GM12878 (cell line): Measurements from ENCODE around the gene ODF2L.

Experiments
- ATF7 ChIP-seq: fragments of 450-650 bp; IDR thresholded peaks from 2 replicates; pipeline ENCODE4 v1.6.1; 2016; ENCODE audit warnings: low read depth, mild to moderate bottlenecking
- JUNB ChIP-seq: IDR thresholded peaks from 2 replicates; pipeline ENCODE4 v1.6.1; 2016; ENCODE audit warnings: antibody characterized with exemption, mild to moderate bottlenecking
- POLR2AphosphoS5 ChIP-seq: IDR thresholded peaks from 2 replicates; pipeline ENCODE4 v1.6.1; 2011; ENCODE audit warnings: mild to moderate bottlenecking, low read length, inconsistent platforms
- RCOR1 ChIP-seq: conservative IDR thresholded peaks from 2 replicates; pipeline ENCODE4 v1.6.1; 2012; ENCODE audit warnings: low read depth, low read length, improper control_type of control experiment
- SMAD1 ChIP-seq: fragments of 450-650 bp; IDR thresholded peaks from 2 replicates; pipeline ENCODE4 v1.6.1; 2018; ENCODE audit warnings: mild to moderate bottlenecking, low read depth; ENCODE audit not compliant: partially characterized antibody
- TCF7 ChIP-seq: IDR thresholded peaks from 2 replicates; pipeline ENCODE4 v1.6.1; 2014; ENCODE audit warnings: antibody characterized with exemption, borderline replicate concordance
- TF ChIP-seq, protein P1 (sequence below): IDR thresholded peaks from 2 replicates; pipeline ENCODE4 v1.6.1; 2012; ENCODE audit warnings: low read depth, low read length, improper control_type of control experiment
- TF ChIP-seq, protein P2 (sequence below), 3 experiments: IDR thresholded peaks in 2 of 3; conservative IDR thresholded peaks in 1 of 3; 2 replicates each; pipeline ENCODE4 v1.5.1; 2011; ENCODE audit warnings: low read depth in 3 of 3, low read length in 3 of 3, mild to moderate bottlenecking in 3 of 3, control low read depth in 2 of 3, moderate library complexity in 2 of 3, inconsistent platforms in 1 of 3, mixed read lengths in 1 of 3; ENCODE audit not compliant: control insufficient read depth in 2 of 3, insufficient read depth in 1 of 3; ENCODE audit errors: extremely low read depth in 1 of 3
- TF ChIP-seq, protein P3 (sequence below): IDR thresholded peaks from 2 replicates; pipeline ENCODE4 v1.6.1; 2012; ENCODE audit warnings: low read depth, low read length, improper control_type of control experiment
- TF ChIP-seq, protein P4 (sequence below): IDR thresholded peaks from 2 replicates; pipeline ENCODE4 v1.6.1; 2012; ENCODE audit warnings: mild to moderate bottlenecking, low read depth, low read length
- TF ChIP-seq, protein P5 (sequence below): fragments of 450-650 bp; IDR thresholded peaks from 2 replicates; pipeline ENCODE4 v1.6.1; 2017; ENCODE audit warnings: low read depth, mild to moderate bottlenecking, moderate library complexity
- TF ChIP-seq, protein P6 (sequence below): fragments of 450-650 bp; formaldehyde crosslinking; IDR thresholded peaks from 2 replicates; pipeline ENCODE4 v1.4.0; 2022; ENCODE audit warnings: mild to moderate bottlenecking, moderate library complexity

DNA sequence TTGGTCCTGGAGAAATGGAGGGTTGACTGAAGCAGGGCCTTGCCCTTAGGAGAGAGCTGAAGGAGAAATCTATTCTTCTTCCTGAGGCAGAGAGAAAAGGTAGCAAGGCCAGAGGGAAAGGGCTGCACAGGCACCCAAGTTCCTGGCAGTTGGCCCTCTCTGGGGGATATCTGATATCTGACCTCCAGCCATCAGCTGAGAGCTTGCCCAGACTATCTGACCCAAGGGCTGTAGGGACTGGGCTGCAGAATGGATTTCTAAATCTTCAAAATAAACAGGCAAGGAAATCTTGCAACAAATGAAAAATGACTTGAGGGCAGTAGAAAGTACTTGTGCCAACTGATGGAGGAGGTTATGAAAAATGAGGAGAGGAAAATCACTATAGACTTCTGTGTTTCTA, 27.4 kb upstream of the ODF2L start:
- TF ChIP-seq SMAD1 (no peak), POLR2AphosphoS5 (no peak), JUNB (no peak), TCF7 (no peak), RCOR1 (no peak), ATF7 (no peak)
- TF ChIP-seq, protein P1, sequence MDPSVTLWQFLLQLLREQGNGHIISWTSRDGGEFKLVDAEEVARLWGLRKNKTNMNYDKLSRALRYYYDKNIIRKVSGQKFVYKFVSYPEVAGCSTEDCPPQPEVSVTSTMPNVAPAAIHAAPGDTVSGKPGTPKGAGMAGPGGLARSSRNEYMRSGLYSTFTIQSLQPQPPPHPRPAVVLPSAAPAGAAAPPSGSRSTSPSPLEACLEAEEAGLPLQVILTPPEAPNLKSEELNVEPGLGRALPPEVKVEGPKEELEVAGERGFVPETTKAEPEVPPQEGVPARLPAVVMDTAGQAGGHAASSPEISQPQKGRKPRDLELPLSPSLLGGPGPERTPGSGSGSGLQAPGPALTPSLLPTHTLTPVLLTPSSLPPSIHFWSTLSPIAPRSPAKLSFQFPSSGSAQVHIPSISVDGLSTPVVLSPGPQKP = no peak
- TF ChIP-seq, protein P2, sequence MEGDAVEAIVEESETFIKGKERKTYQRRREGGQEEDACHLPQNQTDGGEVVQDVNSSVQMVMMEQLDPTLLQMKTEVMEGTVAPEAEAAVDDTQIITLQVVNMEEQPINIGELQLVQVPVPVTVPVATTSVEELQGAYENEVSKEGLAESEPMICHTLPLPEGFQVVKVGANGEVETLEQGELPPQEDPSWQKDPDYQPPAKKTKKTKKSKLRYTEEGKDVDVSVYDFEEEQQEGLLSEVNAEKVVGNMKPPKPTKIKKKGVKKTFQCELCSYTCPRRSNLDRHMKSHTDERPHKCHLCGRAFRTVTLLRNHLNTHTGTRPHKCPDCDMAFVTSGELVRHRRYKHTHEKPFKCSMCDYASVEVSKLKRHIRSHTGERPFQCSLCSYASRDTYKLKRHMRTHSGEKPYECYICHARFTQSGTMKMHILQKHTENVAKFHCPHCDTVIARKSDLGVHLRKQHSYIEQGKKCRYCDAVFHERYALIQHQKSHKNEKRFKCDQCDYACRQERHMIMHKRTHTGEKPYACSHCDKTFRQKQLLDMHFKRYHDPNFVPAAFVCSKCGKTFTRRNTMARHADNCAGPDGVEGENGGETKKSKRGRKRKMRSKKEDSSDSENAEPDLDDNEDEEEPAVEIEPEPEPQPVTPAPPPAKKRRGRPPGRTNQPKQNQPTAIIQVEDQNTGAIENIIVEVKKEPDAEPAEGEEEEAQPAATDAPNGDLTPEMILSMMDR (IDR thresholded peaks at IDR 0.05 in 2 of 3, conservative IDR thresholded peaks at IDR 0.05 in 1 of 3; ENCODE audit: control insufficient read depth in 2 of 3, extremely low read depth in 1 of 3, insufficient read depth in 1 of 3, low read depth in 3 of 3, low read length in 3 of 3) = no peak
- TF ChIP-seq, protein P3, sequence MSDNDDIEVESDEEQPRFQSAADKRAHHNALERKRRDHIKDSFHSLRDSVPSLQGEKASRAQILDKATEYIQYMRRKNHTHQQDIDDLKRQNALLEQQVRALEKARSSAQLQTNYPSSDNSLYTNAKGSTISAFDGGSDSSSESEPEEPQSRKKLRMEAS = no peak
- TF ChIP-seq, protein P4, sequence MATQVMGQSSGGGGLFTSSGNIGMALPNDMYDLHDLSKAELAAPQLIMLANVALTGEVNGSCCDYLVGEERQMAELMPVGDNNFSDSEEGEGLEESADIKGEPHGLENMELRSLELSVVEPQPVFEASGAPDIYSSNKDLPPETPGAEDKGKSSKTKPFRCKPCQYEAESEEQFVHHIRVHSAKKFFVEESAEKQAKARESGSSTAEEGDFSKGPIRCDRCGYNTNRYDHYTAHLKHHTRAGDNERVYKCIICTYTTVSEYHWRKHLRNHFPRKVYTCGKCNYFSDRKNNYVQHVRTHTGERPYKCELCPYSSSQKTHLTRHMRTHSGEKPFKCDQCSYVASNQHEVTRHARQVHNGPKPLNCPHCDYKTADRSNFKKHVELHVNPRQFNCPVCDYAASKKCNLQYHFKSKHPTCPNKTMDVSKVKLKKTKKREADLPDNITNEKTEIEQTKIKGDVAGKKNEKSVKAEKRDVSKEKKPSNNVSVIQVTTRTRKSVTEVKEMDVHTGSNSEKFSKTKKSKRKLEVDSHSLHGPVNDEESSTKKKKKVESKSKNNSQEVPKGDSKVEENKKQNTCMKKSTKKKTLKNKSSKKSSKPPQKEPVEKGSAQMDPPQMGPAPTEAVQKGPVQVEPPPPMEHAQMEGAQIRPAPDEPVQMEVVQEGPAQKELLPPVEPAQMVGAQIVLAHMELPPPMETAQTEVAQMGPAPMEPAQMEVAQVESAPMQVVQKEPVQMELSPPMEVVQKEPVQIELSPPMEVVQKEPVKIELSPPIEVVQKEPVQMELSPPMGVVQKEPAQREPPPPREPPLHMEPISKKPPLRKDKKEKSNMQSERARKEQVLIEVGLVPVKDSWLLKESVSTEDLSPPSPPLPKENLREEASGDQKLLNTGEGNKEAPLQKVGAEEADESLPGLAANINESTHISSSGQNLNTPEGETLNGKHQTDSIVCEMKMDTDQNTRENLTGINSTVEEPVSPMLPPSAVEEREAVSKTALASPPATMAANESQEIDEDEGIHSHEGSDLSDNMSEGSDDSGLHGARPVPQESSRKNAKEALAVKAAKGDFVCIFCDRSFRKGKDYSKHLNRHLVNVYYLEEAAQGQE = no peak
- TF ChIP-seq, protein P5, sequence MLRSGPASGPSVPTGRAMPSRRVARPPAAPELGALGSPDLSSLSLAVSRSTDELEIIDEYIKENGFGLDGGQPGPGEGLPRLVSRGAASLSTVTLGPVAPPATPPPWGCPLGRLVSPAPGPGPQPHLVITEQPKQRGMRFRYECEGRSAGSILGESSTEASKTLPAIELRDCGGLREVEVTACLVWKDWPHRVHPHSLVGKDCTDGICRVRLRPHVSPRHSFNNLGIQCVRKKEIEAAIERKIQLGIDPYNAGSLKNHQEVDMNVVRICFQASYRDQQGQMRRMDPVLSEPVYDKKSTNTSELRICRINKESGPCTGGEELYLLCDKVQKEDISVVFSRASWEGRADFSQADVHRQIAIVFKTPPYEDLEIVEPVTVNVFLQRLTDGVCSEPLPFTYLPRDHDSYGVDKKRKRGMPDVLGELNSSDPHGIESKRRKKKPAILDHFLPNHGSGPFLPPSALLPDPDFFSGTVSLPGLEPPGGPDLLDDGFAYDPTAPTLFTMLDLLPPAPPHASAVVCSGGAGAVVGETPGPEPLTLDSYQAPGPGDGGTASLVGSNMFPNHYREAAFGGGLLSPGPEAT = no peak
- TF ChIP-seq, protein P6, sequence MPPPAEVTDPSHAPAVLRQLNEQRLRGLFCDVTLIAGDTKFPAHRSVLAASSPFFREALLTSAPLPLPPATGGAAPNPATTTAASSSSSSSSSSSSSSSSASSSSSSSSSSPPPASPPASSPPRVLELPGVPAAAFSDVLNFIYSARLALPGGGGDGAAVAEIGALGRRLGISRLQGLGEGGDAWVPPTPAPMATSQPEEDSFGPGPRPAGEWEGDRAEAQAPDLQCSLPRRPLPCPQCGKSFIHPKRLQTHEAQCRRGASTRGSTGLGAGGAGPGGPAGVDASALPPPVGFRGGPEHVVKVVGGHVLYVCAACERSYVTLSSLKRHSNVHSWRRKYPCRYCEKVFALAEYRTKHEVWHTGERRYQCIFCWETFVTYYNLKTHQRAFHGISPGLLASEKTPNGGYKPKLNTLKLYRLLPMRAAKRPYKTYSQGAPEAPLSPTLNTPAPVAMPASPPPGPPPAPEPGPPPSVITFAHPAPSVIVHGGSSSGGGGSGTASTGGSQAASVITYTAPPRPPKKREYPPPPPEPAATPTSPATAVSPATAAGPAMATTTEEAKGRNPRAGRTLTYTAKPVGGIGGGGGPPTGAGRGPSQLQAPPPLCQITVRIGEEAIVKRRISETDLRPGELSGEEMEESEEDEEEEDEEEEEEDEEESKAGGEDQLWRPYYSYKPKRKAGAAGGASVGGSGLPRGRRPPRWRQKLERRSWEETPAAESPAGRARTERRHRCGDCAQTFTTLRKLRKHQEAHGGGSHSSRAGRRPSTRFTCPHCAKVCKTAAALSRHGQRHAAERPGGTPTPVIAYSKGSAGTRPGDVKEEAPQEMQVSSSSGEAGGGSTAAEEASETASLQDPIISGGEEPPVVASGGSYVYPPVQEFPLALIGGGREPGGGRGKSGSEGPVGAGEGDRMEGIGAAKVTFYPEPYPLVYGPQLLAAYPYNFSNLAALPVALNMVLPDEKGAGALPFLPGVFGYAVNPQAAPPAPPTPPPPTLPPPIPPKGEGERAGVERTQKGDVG (CRISPR knock-in tag) = no peak
